ENCODE results near the gene KDM7A.

DNA sequence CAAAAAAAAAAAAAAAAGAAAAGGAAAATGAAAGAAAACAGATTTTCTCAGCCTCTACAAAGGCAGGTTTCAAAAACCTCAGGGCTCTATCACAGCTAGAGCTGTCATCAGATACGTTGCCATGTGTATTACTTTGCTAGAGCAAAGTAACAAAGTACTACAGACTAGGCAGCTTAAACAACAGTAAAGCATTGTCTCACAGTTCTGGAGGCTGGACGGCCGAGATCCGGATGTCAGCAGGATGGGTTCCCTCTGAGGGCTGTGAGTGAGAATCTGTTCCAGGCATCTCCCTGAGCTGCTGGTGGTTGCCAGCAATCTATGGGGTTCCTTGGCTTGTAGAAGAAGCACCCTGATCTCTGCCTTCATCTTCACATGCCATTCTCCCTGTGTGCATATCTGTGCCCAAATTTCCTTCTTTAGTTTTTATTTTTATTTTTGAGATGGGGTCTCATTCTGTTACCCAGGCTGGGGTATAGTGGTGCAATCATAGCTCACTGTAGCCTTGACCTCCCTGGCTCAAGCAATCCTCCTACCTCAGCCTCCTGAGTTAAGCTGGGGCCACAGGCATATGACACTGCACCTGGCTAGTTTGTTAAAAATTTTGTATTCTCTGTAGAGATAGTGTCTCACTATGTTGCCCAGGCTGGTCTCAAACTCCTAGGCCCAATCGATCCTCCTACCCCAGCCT is 48.9 kb upstream of the KDM7A start:
- TF ChIP-seq, protein P1, sequence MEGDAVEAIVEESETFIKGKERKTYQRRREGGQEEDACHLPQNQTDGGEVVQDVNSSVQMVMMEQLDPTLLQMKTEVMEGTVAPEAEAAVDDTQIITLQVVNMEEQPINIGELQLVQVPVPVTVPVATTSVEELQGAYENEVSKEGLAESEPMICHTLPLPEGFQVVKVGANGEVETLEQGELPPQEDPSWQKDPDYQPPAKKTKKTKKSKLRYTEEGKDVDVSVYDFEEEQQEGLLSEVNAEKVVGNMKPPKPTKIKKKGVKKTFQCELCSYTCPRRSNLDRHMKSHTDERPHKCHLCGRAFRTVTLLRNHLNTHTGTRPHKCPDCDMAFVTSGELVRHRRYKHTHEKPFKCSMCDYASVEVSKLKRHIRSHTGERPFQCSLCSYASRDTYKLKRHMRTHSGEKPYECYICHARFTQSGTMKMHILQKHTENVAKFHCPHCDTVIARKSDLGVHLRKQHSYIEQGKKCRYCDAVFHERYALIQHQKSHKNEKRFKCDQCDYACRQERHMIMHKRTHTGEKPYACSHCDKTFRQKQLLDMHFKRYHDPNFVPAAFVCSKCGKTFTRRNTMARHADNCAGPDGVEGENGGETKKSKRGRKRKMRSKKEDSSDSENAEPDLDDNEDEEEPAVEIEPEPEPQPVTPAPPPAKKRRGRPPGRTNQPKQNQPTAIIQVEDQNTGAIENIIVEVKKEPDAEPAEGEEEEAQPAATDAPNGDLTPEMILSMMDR (IDR thresholded peaks at IDR 0.05; ENCODE audit: insufficient read depth, low read length), result no peak
- no peak for TF ChIP-seq POLR2AphosphoS5 (IDR thresholded peaks at IDR 0.05; ENCODE audit: low read depth)
- TF ChIP-seq GABPA (IDR thresholded peaks at IDR 0.05; ENCODE audit: low read depth), result no peak
- no peak for TF ChIP-seq SPI1 (IDR thresholded peaks at IDR 0.05; ENCODE audit: borderline replicate concordance, low read depth)
- TF ChIP-seq, protein P2, sequence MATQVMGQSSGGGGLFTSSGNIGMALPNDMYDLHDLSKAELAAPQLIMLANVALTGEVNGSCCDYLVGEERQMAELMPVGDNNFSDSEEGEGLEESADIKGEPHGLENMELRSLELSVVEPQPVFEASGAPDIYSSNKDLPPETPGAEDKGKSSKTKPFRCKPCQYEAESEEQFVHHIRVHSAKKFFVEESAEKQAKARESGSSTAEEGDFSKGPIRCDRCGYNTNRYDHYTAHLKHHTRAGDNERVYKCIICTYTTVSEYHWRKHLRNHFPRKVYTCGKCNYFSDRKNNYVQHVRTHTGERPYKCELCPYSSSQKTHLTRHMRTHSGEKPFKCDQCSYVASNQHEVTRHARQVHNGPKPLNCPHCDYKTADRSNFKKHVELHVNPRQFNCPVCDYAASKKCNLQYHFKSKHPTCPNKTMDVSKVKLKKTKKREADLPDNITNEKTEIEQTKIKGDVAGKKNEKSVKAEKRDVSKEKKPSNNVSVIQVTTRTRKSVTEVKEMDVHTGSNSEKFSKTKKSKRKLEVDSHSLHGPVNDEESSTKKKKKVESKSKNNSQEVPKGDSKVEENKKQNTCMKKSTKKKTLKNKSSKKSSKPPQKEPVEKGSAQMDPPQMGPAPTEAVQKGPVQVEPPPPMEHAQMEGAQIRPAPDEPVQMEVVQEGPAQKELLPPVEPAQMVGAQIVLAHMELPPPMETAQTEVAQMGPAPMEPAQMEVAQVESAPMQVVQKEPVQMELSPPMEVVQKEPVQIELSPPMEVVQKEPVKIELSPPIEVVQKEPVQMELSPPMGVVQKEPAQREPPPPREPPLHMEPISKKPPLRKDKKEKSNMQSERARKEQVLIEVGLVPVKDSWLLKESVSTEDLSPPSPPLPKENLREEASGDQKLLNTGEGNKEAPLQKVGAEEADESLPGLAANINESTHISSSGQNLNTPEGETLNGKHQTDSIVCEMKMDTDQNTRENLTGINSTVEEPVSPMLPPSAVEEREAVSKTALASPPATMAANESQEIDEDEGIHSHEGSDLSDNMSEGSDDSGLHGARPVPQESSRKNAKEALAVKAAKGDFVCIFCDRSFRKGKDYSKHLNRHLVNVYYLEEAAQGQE (IDR thresholded peaks at IDR 0.05; ENCODE audit: insufficient replicate concordance, low read depth), result no peak
